Right lobe of liver (tissue), 6 donors: Measurements from ENCODE around the gene MYH14. TPM values are rescaled to one million over a fixed set of nuclear protein-coding genes. Genes with fewer than 3 reads are reported as not detected.
A peak's percentile ranks its signal among the peaks of the same experiment; 100 is the strongest.

ENCODE experiments used
- ATAC-seq, 4 donors: fragments of 200-7000 bp; cut with Tn5 transposase; one replicate each; pipeline ENCODE4 v1.9.1; 2020; ENCODE audit warnings: mild to moderate bottlenecking in 4 of 4, moderate library complexity in 4 of 4
- DNase-seq, 3 donors: peaks; one replicate each; pipeline ENCODE4 v3.0.0-alpha.2; 2020
- H3K27ac ChIP-seq, 3 donors: fragments of 200-600 bp; one replicate each; pipeline ENCODE4 v1.8.0; 2022
- H3K27me3 ChIP-seq, 2 donors: fragments of 200-600 bp; one replicate each; pipeline ENCODE4 v1.8.0; 2022
- H3K36me3 ChIP-seq, 4 donors: fragments of 200-600 bp; sonication (generic) in 1 of 4; one replicate each; pipeline versions ENCODE4 v1.5.1 to v1.8.0; 2017 to 2022; ENCODE audit warnings: control low read depth in 1 of 4
- H3K4me1 ChIP-seq, 4 donors: fragments of 200-600 bp; sonication (generic) in 1 of 4; one replicate each; pipeline versions ENCODE4 v1.5.1 to v1.8.0; 2017 to 2022; ENCODE audit warnings: control low read depth in 1 of 4
- H3K4me3 ChIP-seq, 3 donors: fragments of 200-600 bp; one replicate each; pipeline ENCODE4 v1.8.0; 2022
- H3K9me3 ChIP-seq, 4 donors: fragments of 200-600 bp; sonication (generic) in 1 of 4; one replicate each; pipeline versions ENCODE4 v1.5.1 to v1.8.0; 2017 to 2022; ENCODE audit warnings: control low read depth in 1 of 4
- POLR2A ChIP-seq: fragments of 450-650 bp; IDR thresholded peaks from one replicate; pipeline ENCODE4 v1.6.1; 2017; ENCODE audit warnings: antibody characterized with exemption, mild to moderate bottlenecking
- WGBS: methylation state at CpG from one replicate; pipeline ENCODE4 v1.1.6; 2018; ENCODE audit warnings: low coverage, low lambda C conversion rate; ENCODE audit not compliant: insufficient coverage; ENCODE audit errors: missing lambda C conversion rate; 5-methylcytosine and 5-hydroxymethylcytosine counted together
- intact Hi-C, 2 donors: fragments of 100-400 bp; cut with DNase I; formaldehyde crosslinking; loops; one replicate each; pipeline versions ENCODE4 v1.11.2 to v1.14.1; 2022
- total RNA-seq, 6 experiments: library from RNA; depleted of rRNA in 2 of 6; stranded (reverse); fragments of >200 nt in 2 of 6; fragmentation: NEBNext Ultra II Directional in 3 of 6; extraction: Animal tissue kit (Norgen Biotek cat#: 25700) in 3 of 6; gene quantifications; one replicate each; pipeline versions ENCODE4 v1.1.0 to v1.2.4, GENCODE V29; 2016 to 2023
- TF ChIP-seq, protein P1 (sequence below), 4 donors: fragments of 200-600 bp in 3 of 4; fragments of 450-650 bp in 1 of 4; IDR thresholded peaks; one replicate each; pipeline versions ENCODE4 v1.5.1 to v1.8.0; 2016 to 2022; ENCODE audit warnings: antibody characterized with exemption in 4 of 4, mild to moderate bottlenecking in 2 of 4
- donor health status: DM: no; HTN: yes; CAD: no.
- donor health status: DM: no; HTN: no; CAD: no.
- donor health status: DM: no; HTN: no; CAD: no.
- donor health status: DM: no; HTN: yes; CAD: no.
- donor health status: DM: no; HTN: yes; CAD: no.

The MYH14 gene
- total RNA-seq, 6 experiments from 2014 or later, result 49.1 to 89.0 (median 65.8) TPM

GRCh38 chr19:50261446-50261970 lies 58.1 kb downstream of the MYH14 start:
- Histone ChIP-seq H3K4me3 (no peak overlapping the region), H3K4me1 (peaks cover 0 to 7% (median 0%) of the 10 kb centered on the region in 4 donors), H3K27me3 (no peaks in the 10 kb centered on the region), H3K36me3 (peaks cover 0 to 43% (median 7%) of the 10 kb centered on the region in 4 donors), H3K27ac (no peak overlapping the region), H3K9me3 (no peaks in the 10 kb centered on the region)
- TF ChIP-seq POLR2A, result no peak
- TF ChIP-seq, protein P1, sequence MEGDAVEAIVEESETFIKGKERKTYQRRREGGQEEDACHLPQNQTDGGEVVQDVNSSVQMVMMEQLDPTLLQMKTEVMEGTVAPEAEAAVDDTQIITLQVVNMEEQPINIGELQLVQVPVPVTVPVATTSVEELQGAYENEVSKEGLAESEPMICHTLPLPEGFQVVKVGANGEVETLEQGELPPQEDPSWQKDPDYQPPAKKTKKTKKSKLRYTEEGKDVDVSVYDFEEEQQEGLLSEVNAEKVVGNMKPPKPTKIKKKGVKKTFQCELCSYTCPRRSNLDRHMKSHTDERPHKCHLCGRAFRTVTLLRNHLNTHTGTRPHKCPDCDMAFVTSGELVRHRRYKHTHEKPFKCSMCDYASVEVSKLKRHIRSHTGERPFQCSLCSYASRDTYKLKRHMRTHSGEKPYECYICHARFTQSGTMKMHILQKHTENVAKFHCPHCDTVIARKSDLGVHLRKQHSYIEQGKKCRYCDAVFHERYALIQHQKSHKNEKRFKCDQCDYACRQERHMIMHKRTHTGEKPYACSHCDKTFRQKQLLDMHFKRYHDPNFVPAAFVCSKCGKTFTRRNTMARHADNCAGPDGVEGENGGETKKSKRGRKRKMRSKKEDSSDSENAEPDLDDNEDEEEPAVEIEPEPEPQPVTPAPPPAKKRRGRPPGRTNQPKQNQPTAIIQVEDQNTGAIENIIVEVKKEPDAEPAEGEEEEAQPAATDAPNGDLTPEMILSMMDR (IDR thresholded peaks at IDR 0.05), result no peak
- DNase-seq (no peak), ATAC-seq (peak in 1 of 4 donors; percentile 7)
- WGBS, result 80% methylated on average over 12 of the region's 16 CpGs
- intact Hi-C loops, result no loop called here

- intact Hi-C loops, result no loop called here
- WGBS, result 80% methylated on average over 1 of the region's 8 CpGs
- no peak for ATAC-seq
- peaks cover 0 to 30% (median under 1%) of the 10 kb centered on the region in 4 donors for H3K36me3 ChIP-seq
- no peaks in the 10 kb centered on the region for H3K9me3 ChIP-seq
- TF ChIP-seq, protein P1 (IDR thresholded peaks at IDR 0.05), result no peak
- no peak for TF ChIP-seq POLR2A
- no peak overlapping the region for H3K4me3 ChIP-seq
- no peak for DNase-seq
- H3K4me1 ChIP-seq, result peaks cover 0 to 7% (median 0%) of the 10 kb centered on the region in 4 donors
- H3K27ac ChIP-seq, result no peak overlapping the region
- no peaks in the 10 kb centered on the region for H3K27me3 ChIP-seq
These were observed 59.8 kb downstream of the MYH14 start for GRCh38 chr19:50263176-50263575.

DNA sequence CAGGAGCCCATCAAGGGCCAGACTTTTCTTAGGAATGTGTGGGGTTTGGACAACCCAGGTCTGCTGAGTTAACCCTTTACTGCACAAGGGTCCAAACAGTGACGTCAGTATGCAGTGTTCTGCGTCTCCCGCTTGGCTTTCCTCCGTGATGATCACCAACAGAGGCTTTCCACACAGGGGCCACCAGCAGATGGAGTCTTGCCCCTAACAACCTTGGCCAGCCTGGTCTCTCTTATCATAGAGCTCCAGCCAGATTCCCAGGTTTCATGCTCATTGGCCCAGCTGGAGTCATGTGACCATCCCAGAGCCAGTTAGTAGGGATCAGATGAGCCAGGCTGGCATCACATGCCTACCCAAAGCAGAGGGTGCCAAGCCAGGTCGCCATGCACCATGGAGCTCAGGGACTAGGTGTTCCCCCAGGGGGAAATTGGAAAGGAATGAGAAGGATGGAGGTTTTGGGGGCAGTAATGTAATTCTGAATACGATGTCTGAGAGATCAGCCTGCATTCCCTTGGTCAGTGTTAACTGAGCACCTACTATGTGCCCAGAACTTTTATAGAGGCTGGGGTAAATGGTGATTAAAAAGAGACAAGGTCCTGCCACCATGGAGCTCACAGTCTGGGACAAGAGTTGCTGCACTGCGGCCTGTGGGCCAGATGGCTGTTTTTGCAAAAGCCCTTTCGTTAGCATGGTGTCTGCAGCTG lies 61.2 kb downstream of the MYH14 start:
- WGBS, result 95% methylated on average over 6 of the region's 8 CpGs
- peaks cover 0 to 32% (median 2%) of the 10 kb centered on the region in 4 donors for H3K36me3 ChIP-seq
- no peak for TF ChIP-seq POLR2A
- TF ChIP-seq, protein P1 (IDR thresholded peaks at IDR 0.05), result no peak
- no peaks in the 10 kb centered on the region for H3K9me3 ChIP-seq
- no peaks in the 10 kb centered on the region for H3K27me3 ChIP-seq
- ATAC-seq, result peak in 1 of 4 donors; percentile 19
- H3K27ac ChIP-seq, result no peak overlapping the region
- peaks cover 0 to 7% (median 0%) of the 10 kb centered on the region in 4 donors for H3K4me1 ChIP-seq
- H3K4me3 ChIP-seq, result no peak overlapping the region
- intact Hi-C loops, result no loop called here
- no peak for DNase-seq

DNA sequence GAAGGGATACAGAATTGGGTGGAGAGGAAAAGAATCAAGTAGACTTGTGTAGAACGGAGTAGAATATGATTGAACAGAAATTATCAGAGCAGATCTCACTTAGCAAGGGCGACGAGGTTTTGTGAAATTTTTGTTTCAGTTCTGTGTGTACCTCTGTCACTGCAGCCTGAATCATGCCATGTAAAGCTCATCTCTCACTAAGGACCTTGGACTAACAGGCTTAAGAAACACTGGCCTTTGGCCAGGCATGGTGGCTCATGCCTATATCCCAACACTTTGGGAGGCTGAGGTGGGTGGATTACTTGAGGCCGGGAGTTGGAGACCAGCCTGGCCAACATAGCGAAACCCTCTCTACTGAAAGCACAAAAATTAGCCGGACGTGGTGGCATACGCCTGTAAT lies 62.6 kb downstream of the MYH14 start:
- Histone ChIP-seq H3K27ac (no peak overlapping the region), H3K36me3 (peaks cover 0 to 33% (median 3%) of the 10 kb centered on the region in 4 donors), H3K4me1 (peaks cover 0 to 7% (median 0%) of the 10 kb centered on the region in 4 donors), H3K27me3 (no peaks in the 10 kb centered on the region), H3K4me3 (no peak overlapping the region), H3K9me3 (no peaks in the 10 kb centered on the region)
- 56% methylated on average over 6 of the region's 8 CpGs for WGBS
- ATAC-seq (peak; percentile 12 to 82 (median 60)), DNase-seq (no peak)
- intact Hi-C loops, result no loop called here
- TF ChIP-seq, protein P1 (IDR thresholded peaks at IDR 0.05), result no peak
- TF ChIP-seq POLR2A, result no peak
